OCI-LY7 (cell line): ENCODE data around the gene SLC35B4.

Experiments
- CTCF ChIP-seq: fragments of 200-600 bp; sonication (generic); conservative IDR thresholded peaks from 2 replicates; pipeline ENCODE4 v1.5.1; 2014; ENCODE audit warnings: mild to moderate bottlenecking, antibody characterized with exemption, low read length, moderate library complexity, mixed read lengths
- EZH2phosphoT487 ChIP-seq: fragments of 200-600 bp; sonication (generic); IDR thresholded peaks from 2 replicates; pipeline ENCODE4 v1.6.1; 2018; ENCODE audit warnings: low read depth, borderline replicate concordance, mild to moderate bottlenecking, mixed run types, antibody characterized with exemption, low read length, moderate library complexity, mixed read lengths

GRCh38 chr7:134298902-134299683 lies 17.6 kb downstream of the SLC35B4 start:
- TF ChIP-seq CTCF (no peak), EZH2phosphoT487 (no peak)
